ENCODE measurements around the gene DOK5. TPM values are rescaled to one million over a fixed set of nuclear protein-coding genes. Genes with fewer than 3 reads are reported as not detected.

The DOK5 gene
- total RNA-seq, 4 donors from 2014 or later, result 4.7 to 10.9 (median 7.3) TPM

DNA sequence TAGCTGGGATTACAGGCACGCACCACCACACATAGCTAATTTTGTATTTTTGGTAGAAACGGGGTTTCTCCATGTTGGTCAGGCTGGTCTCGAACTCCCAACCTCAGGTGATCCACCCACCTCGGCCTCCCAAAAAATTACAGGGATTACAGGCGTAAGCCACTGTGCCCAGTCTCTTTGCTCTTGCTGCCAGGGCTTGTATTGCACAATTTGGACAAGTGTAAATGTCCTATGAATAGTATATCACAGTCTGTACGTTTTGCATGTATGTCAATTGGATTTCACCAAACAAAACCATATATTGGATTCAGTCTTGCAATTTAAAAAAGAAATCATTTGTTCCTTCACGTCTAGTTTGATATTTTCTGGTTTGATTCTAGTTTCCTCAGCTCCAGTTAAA lies 2.1 kb upstream of the DOK5 start:
- no peak for TF ChIP-seq POLR2A (IDR thresholded peaks at IDR 0.05)
- TF ChIP-seq, protein P1, sequence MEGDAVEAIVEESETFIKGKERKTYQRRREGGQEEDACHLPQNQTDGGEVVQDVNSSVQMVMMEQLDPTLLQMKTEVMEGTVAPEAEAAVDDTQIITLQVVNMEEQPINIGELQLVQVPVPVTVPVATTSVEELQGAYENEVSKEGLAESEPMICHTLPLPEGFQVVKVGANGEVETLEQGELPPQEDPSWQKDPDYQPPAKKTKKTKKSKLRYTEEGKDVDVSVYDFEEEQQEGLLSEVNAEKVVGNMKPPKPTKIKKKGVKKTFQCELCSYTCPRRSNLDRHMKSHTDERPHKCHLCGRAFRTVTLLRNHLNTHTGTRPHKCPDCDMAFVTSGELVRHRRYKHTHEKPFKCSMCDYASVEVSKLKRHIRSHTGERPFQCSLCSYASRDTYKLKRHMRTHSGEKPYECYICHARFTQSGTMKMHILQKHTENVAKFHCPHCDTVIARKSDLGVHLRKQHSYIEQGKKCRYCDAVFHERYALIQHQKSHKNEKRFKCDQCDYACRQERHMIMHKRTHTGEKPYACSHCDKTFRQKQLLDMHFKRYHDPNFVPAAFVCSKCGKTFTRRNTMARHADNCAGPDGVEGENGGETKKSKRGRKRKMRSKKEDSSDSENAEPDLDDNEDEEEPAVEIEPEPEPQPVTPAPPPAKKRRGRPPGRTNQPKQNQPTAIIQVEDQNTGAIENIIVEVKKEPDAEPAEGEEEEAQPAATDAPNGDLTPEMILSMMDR (IDR thresholded peaks at IDR 0.05), result no peak
- WGBS, 2 donors, result 93 to 94% methylated on average over 7 of the region's 7 CpGs
- intact Hi-C loops (cut with DNase I), result no loop called here
- Histone ChIP-seq H3K36me3 (no peaks in the 10 kb centered on the region), H3K27me3 (no peaks in the 10 kb centered on the region), H3K9me3 (no peaks in the 10 kb centered on the region), H3K27ac (no peak overlapping the region), H3K4me1 (peaks cover 0 to 11% of the 10 kb centered on the region in 2 donors), H3K4me3 (replicated peaks in 1 of 3) (no peak overlapping the region)
- DNase-seq, result no peak

DNA sequence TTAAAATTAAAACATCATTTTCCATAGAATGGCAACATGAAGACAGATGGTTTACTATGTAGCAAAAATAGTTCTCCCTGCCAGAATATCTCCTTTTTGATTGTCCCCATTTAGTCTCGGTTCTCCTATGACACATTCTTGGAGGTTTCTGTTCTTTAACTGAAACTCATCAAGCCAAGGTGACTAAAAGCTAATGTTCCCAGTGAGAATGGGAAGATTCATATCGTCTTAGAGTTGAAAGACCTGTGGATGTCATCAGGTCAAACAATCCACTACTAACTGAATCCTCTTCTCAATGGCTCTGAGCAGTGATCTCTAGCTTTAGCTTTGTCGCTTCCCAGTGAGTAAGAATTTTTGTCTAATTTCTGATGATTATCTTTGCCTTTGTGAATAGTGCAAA lies 1.3 kb upstream of the DOK5 start:
- WGBS, 2 donors, result 64 to 80% methylated on average over 3 of the region's 3 CpGs
- Histone ChIP-seq H3K36me3 (no peaks in the 10 kb centered on the region), H3K9me3 (no peaks in the 10 kb centered on the region), H3K27ac (no peak overlapping the region), H3K27me3 (no peaks in the 10 kb centered on the region), H3K4me1 (peaks cover 0 to 11% of the 10 kb centered on the region in 2 donors), H3K4me3 (replicated peaks in 1 of 3) (no peak overlapping the region)
- TF ChIP-seq POLR2A (IDR thresholded peaks at IDR 0.05), result no peak
- TF ChIP-seq, protein P1 (IDR thresholded peaks at IDR 0.05), result no peak
- no peak for DNase-seq
- intact Hi-C loops (cut with DNase I), result no loop called here

DNA sequence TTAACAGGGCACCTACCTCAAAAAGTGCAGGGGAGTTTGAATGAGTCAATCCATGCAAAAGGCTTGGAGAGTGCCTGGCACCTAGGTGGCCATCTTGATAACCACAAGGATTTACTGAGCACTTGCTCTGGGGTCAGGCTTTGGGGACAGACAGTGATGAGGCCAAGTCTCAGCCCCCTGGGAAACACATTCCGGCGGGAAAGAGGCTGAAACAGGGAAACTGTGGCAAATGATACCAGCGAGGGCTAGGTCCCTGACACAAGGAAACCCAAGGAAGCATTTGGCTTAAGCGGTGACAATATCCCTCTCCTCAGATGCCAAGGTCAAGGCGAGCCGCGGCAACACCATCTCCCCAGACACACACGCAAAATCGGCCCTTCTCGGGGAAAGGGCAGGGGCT lies 527 bp upstream of the DOK5 start:
- Histone ChIP-seq H3K4me1 (peaks cover 0 to 11% of the 10 kb centered on the region in 2 donors), H3K27ac (peak overlapping the region; percentile 16 to 51 (median 20)), H3K27me3 (no peaks in the 10 kb centered on the region), H3K36me3 (no peaks in the 10 kb centered on the region), H3K4me3 (replicated peaks in 1 of 3) (peak overlapping the region; percentile 51 to 78 (median 66)), H3K9me3 (no peaks in the 10 kb centered on the region)
- 8 to 13% methylated on average over 9 to 10 of the region's 10 CpGs for WGBS, 2 donors
- TF ChIP-seq, protein P1 (IDR thresholded peaks at IDR 0.05), result no peak
- no peak for TF ChIP-seq POLR2A (IDR thresholded peaks at IDR 0.05)
- intact Hi-C loops (cut with DNase I), result no loop called here
- DNase-seq, result no peak

DNA sequence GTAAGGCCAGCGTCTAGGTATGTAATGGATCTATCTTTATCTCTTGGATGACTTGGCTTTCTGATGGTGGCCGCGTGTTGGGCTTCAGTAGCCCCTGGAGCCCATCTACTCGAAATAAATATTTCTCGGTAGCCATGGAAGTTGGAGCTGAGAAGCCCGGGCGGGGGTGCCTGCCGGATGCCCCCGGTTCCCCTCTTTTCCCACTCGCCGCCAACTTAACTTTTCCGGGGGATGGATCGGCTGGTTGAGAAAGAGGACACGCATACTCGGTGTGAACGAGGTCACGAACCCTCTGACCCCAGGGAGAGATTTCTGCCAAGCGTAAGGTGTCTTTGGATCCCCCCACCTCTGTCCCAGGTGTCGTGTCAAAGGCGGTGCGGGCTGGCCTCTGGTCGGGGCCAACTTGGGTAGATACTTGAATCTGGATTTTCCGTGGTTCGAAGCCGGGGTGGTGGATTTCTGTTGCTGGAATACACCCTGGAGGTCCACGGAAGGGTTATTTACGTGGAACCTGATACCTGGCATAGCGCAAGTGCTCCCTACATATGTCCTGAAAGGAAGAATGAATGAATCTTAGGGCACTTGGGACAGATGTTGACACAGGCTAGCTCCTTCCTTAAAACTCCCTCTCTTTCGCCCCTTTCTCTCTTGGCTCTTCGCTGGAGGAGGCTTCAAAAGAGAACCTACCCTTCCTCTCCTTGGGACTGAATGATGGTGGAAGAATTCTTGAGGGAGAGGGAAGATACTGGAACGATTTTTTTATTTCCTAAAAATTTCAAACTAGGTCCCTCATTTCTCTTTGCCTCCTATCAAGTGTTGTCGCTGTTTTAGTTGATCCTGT lies 996 bp downstream of the DOK5 start:
- H3K36me3 ChIP-seq, result no peaks in the 10 kb centered on the region
- DNase-seq, result peak in 1 of 2 donors; percentile 11
- WGBS, 2 donors, result 4 to 5% methylated on average over 25 to 32 of the region's 32 CpGs
- no peaks in the 10 kb centered on the region for H3K9me3 ChIP-seq
- peak overlapping the region; percentile 51 to 78 (median 66) for H3K4me3 ChIP-seq (replicated peaks in 1 of 3)
- peak overlapping the region in 1 of 3 donors; percentile 51 for H3K27ac ChIP-seq
- intact Hi-C loops (cut with DNase I), result no loop called here
- TF ChIP-seq, protein P1 (IDR thresholded peaks at IDR 0.05), result no peak
- no peak for TF ChIP-seq POLR2A (IDR thresholded peaks at IDR 0.05)
- H3K4me1 ChIP-seq, result peaks cover 0 to 11% of the 10 kb centered on the region in 2 donors
- no peaks in the 10 kb centered on the region for H3K27me3 ChIP-seq
